ENCODE measurements around the gene SCP2.

The SCP2 gene

GRCh38 chr1:52907812-52908153 is 19.3 kb upstream of the SCP2 start:
- WGBS: 94% methylated on average over 10 of the region's 10 CpGs
- H2BK5ac ChIP-seq (ENCODE audit: low read depth, low read length, poor library complexity, severe bottlenecking): no peak overlapping the region

GRCh38 chr1:52911541-52911940 is 15.5 kb upstream of the SCP2 start:
- no peak overlapping the region for H2BK12ac ChIP-seq (ENCODE audit: low read length in 2 of 2)

More at GRCh38 chr1:52907812-52908153, 19.3 kb upstream of the SCP2 start:
- no peak overlapping the region for H2BK15ac ChIP-seq (ENCODE audit: low read depth, poor library complexity, severe bottlenecking)
- H3K4ac ChIP-seq (ENCODE audit: low read depth in 1 of 2, low read length in 2 of 2): no peak overlapping the region
- peaks cover 11 to 21% of the 10 kb centered on the region in 2 experiments for H3K36me3 ChIP-seq (ENCODE audit: control insufficient read depth in 1 of 2, insufficient read depth in 2 of 2, low read depth in 1 of 2, low read length in 2 of 2)
- H3K4me3 ChIP-seq (ENCODE audit: insufficient read depth in 1 of 2, low read depth in 1 of 2, low read length in 2 of 2): no peak overlapping the region
- H2BK12ac ChIP-seq (ENCODE audit: low read length in 2 of 2): no peak overlapping the region
- H3K9ac ChIP-seq (ENCODE audit: low read length): no peak overlapping the region
- H4K8ac ChIP-seq (ENCODE audit: low read length): no peak overlapping the region
- H3K23ac ChIP-seq (ENCODE audit: low read length in 2 of 2): no peak overlapping the region
- H2AK5ac ChIP-seq (ENCODE audit: low read length, severe bottlenecking): no peak overlapping the region
- no peaks in the 10 kb centered on the region for H3K9me3 ChIP-seq (ENCODE audit: control insufficient read depth, low read length)
- no peak overlapping the region for H4K91ac ChIP-seq (ENCODE audit: low read length)
- no peak overlapping the region for H3K18ac ChIP-seq (ENCODE audit: low read depth in 1 of 2, low read length in 2 of 2)
- no peak overlapping the region for H3K4me2 ChIP-seq (ENCODE audit: low read length, poor library complexity, severe bottlenecking)
- H3K27ac ChIP-seq (ENCODE audit: low read length, poor library complexity, severe bottlenecking): no peak overlapping the region
- no peak overlapping the region for H3K14ac ChIP-seq (ENCODE audit: low read length in 2 of 2)
- no peak for DNase-seq
- peaks cover 4% of the 10 kb centered on the region for H3K79me1 ChIP-seq (replicated peaks; ENCODE audit: low read length, poor library complexity, severe bottlenecking)
- no peak overlapping the region for H2AFZ ChIP-seq (ENCODE audit: low read depth, low read length)
- H2BK120ac ChIP-seq (ENCODE audit: low read depth, low read length): no peak overlapping the region
- no peaks in the 10 kb centered on the region for H3K27me3 ChIP-seq (ENCODE audit: control insufficient read depth in 1 of 2, insufficient read depth in 1 of 2, low read length in 2 of 2)
- H3K4me1 ChIP-seq (ENCODE audit: control insufficient read depth, insufficient read depth, low read depth, low read length): peaks cover 3% of the 10 kb centered on the region

GRCh38 chr1:52913014-52913413 is 14.1 kb upstream of the SCP2 start:
- DNase-seq: no peak
- 99% methylated on average over 3 of the region's 3 CpGs for WGBS
- peaks cover 9% of the 10 kb centered on the region for H3K79me1 ChIP-seq (replicated peaks; ENCODE audit: low read length, poor library complexity, severe bottlenecking)
- H3K4ac ChIP-seq (ENCODE audit: low read depth in 1 of 2, low read length in 2 of 2): no peak overlapping the region
- no peak overlapping the region for H3K4me2 ChIP-seq (ENCODE audit: low read length, poor library complexity, severe bottlenecking)
- no peak overlapping the region for H2BK15ac ChIP-seq (ENCODE audit: low read depth, poor library complexity, severe bottlenecking)
- no peaks in the 10 kb centered on the region for H3K4me1 ChIP-seq (ENCODE audit: control insufficient read depth, insufficient read depth, low read depth, low read length)
- no peak overlapping the region for H2BK5ac ChIP-seq (ENCODE audit: low read depth, low read length, poor library complexity, severe bottlenecking)
- H4K91ac ChIP-seq (ENCODE audit: low read length): no peak overlapping the region
- no peak overlapping the region for H2BK12ac ChIP-seq (ENCODE audit: low read length in 2 of 2)
- no peaks in the 10 kb centered on the region for H3K27me3 ChIP-seq (ENCODE audit: control insufficient read depth in 1 of 2, insufficient read depth in 1 of 2, low read length in 2 of 2)
- H3K9ac ChIP-seq (ENCODE audit: low read length): no peak overlapping the region
- no peak overlapping the region for H3K27ac ChIP-seq (ENCODE audit: low read length, poor library complexity, severe bottlenecking)
- no peak overlapping the region for H2BK120ac ChIP-seq (ENCODE audit: low read depth, low read length)
- no peak overlapping the region for H4K8ac ChIP-seq (ENCODE audit: low read length)
- H2AK5ac ChIP-seq (ENCODE audit: low read length, severe bottlenecking): no peak overlapping the region
- H3K36me3 ChIP-seq (ENCODE audit: control insufficient read depth in 1 of 2, insufficient read depth in 2 of 2, low read depth in 1 of 2, low read length in 2 of 2): peaks cover 5 to 7% of the 10 kb centered on the region in 2 experiments
- no peak overlapping the region for H2AFZ ChIP-seq (ENCODE audit: low read depth, low read length)
- H3K18ac ChIP-seq (ENCODE audit: low read depth in 1 of 2, low read length in 2 of 2): no peak overlapping the region
- no peak overlapping the region for H3K23ac ChIP-seq (ENCODE audit: low read length in 2 of 2)
- H3K9me3 ChIP-seq (ENCODE audit: control insufficient read depth, low read length): no peaks in the 10 kb centered on the region
- H3K14ac ChIP-seq (ENCODE audit: low read length in 2 of 2): no peak overlapping the region
- H3K4me3 ChIP-seq (ENCODE audit: insufficient read depth in 1 of 2, low read depth in 1 of 2, low read length in 2 of 2): no peak overlapping the region

More at GRCh38 chr1:52911541-52911940, 15.5 kb upstream of the SCP2 start:
- 93% methylated on average over 9 of the region's 10 CpGs for WGBS
- no peak overlapping the region for H3K4me3 ChIP-seq (ENCODE audit: insufficient read depth in 1 of 2, low read depth in 1 of 2, low read length in 2 of 2)
- no peak overlapping the region for H3K27ac ChIP-seq (ENCODE audit: low read length, poor library complexity, severe bottlenecking)
- no peak overlapping the region for H2AFZ ChIP-seq (ENCODE audit: low read depth, low read length)
- H2BK5ac ChIP-seq (ENCODE audit: low read depth, low read length, poor library complexity, severe bottlenecking): no peak overlapping the region
- no peak overlapping the region for H4K91ac ChIP-seq (ENCODE audit: low read length)
- H3K79me1 ChIP-seq (replicated peaks; ENCODE audit: low read length, poor library complexity, severe bottlenecking): peaks cover 8% of the 10 kb centered on the region
- H3K4me2 ChIP-seq (ENCODE audit: low read length, poor library complexity, severe bottlenecking): no peak overlapping the region
- no peak overlapping the region for H3K18ac ChIP-seq (ENCODE audit: low read depth in 1 of 2, low read length in 2 of 2)
- H3K36me3 ChIP-seq (ENCODE audit: control insufficient read depth in 1 of 2, insufficient read depth in 2 of 2, low read depth in 1 of 2, low read length in 2 of 2): peaks cover 8 to 11% of the 10 kb centered on the region in 2 experiments
- no peak overlapping the region for H2BK120ac ChIP-seq (ENCODE audit: low read depth, low read length)
- DNase-seq: no peak
- H3K14ac ChIP-seq (ENCODE audit: low read length in 2 of 2): no peak overlapping the region
- no peaks in the 10 kb centered on the region for H3K27me3 ChIP-seq (ENCODE audit: control insufficient read depth in 1 of 2, insufficient read depth in 1 of 2, low read length in 2 of 2)
- H3K4ac ChIP-seq (ENCODE audit: low read depth in 1 of 2, low read length in 2 of 2): no peak overlapping the region
- no peak overlapping the region for H3K23ac ChIP-seq (ENCODE audit: low read length in 2 of 2)
- no peak overlapping the region for H2AK5ac ChIP-seq (ENCODE audit: low read length, severe bottlenecking)
- H2BK15ac ChIP-seq (ENCODE audit: low read depth, poor library complexity, severe bottlenecking): no peak overlapping the region
- no peaks in the 10 kb centered on the region for H3K9me3 ChIP-seq (ENCODE audit: control insufficient read depth, low read length)
- no peak overlapping the region for H3K9ac ChIP-seq (ENCODE audit: low read length)
- no peak overlapping the region for H4K8ac ChIP-seq (ENCODE audit: low read length)
- H3K4me1 ChIP-seq (ENCODE audit: control insufficient read depth, insufficient read depth, low read depth, low read length): no peaks in the 10 kb centered on the region

GRCh38 chr1:52913537-52913936 is 13.5 kb upstream of the SCP2 start:
- H3K27ac ChIP-seq (ENCODE audit: low read length, poor library complexity, severe bottlenecking): no peak overlapping the region
- peaks cover 9% of the 10 kb centered on the region for H3K79me1 ChIP-seq (replicated peaks; ENCODE audit: low read length, poor library complexity, severe bottlenecking)
- no peak overlapping the region for H2BK15ac ChIP-seq (ENCODE audit: low read depth, poor library complexity, severe bottlenecking)
- peaks cover 5% of the 10 kb centered on the region in 2 experiments for H3K36me3 ChIP-seq (ENCODE audit: control insufficient read depth in 1 of 2, insufficient read depth in 2 of 2, low read depth in 1 of 2, low read length in 2 of 2)
- no peak overlapping the region for H3K14ac ChIP-seq (ENCODE audit: low read length in 2 of 2)
- 64% methylated on average over 7 of the region's 8 CpGs for WGBS
- H2AK5ac ChIP-seq (ENCODE audit: low read length, severe bottlenecking): no peak overlapping the region
- H3K9me3 ChIP-seq (ENCODE audit: control insufficient read depth, low read length): no peaks in the 10 kb centered on the region
- H2AFZ ChIP-seq (ENCODE audit: low read depth, low read length): no peak overlapping the region
- no peak overlapping the region for H2BK120ac ChIP-seq (ENCODE audit: low read depth, low read length)
- H3K27me3 ChIP-seq (ENCODE audit: control insufficient read depth in 1 of 2, insufficient read depth in 1 of 2, low read length in 2 of 2): no peaks in the 10 kb centered on the region
- no peak for DNase-seq
- no peak overlapping the region for H4K91ac ChIP-seq (ENCODE audit: low read length)
- H3K18ac ChIP-seq (ENCODE audit: low read depth in 1 of 2, low read length in 2 of 2): no peak overlapping the region
- H3K4ac ChIP-seq (ENCODE audit: low read depth in 1 of 2, low read length in 2 of 2): no peak overlapping the region
- no peak overlapping the region for H3K23ac ChIP-seq (ENCODE audit: low read length in 2 of 2)
- H3K4me2 ChIP-seq (ENCODE audit: low read length, poor library complexity, severe bottlenecking): no peak overlapping the region
- H3K4me1 ChIP-seq (ENCODE audit: control insufficient read depth, insufficient read depth, low read depth, low read length): no peaks in the 10 kb centered on the region
- H3K4me3 ChIP-seq (ENCODE audit: insufficient read depth in 1 of 2, low read depth in 1 of 2, low read length in 2 of 2): no peak overlapping the region
- no peak overlapping the region for H3K9ac ChIP-seq (ENCODE audit: low read length)
- H2BK12ac ChIP-seq (ENCODE audit: low read length in 2 of 2): no peak overlapping the region
- H4K8ac ChIP-seq (ENCODE audit: low read length): no peak overlapping the region
- no peak overlapping the region for H2BK5ac ChIP-seq (ENCODE audit: low read depth, low read length, poor library complexity, severe bottlenecking)

All from mesenchymal stem cell (in vitro differentiated cells and primary cell).